ENCODE measurements around the gene SUSD3.
A peak's percentile ranks its signal among the peaks of the same experiment; 100 is the strongest.

SUSD3 gene

GRCh38 chr9:93121316-93122241, 63.1 kb downstream of the SUSD3 start:
- DNase-seq (ENCODE audit: low read depth in 2 of 2, low spot score in 1 of 2) = no peak

DNA sequence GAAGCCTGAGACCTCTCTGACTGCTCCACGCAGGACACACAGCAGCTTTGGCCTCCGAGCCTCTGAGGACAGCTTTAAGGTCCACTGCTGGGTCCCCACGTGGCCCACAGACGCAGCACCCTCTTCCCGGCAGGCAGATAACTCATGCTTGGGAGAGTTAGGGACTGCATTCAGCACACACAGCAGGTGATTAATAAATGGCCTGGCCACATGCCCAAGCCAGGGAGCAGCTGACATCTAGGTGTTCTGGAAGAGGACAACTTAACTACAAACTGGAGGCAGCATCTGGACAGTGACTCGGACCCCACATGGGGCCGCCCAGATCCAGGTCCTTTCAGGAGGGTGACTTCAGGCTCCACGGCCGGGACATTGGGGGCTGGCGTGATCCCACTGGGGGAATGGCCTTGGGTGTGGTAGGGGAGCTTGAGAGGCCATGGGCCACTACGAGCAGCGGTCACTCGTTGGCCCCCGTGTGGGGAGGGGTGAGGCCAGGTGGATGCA, 64.3 kb downstream of the SUSD3 start:
- DNase-seq (ENCODE audit: low read depth in 2 of 2, low spot score in 1 of 2) = no peak

GRCh38 chr9:93123561-93124283, 65.2 kb downstream of the SUSD3 start:
- DNase-seq (ENCODE audit: low read depth in 2 of 2, low spot score in 1 of 2) = no peak

DNA sequence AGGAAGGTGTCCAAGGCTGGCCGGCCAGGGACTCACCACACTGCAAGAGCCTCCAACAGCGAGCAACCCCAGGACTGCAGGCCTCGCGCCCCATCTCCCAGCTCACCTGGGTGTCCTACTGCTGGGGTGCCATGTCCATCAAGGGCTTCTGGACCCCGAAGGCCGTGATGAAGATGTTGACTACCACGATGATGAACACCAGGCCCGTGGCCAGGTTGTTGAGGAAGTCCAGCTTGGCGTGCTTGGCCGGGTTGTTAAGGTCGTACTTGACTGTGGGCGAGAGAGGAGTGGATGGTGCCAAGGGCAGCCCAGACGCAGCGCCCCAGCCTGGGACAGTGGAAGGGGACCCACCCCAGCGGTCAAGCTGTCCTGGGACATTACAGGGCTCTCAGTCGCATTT, 66.3 kb downstream of the SUSD3 start:
- DNase-seq (ENCODE audit: low read depth in 2 of 2, low spot score in 1 of 2) = no peak

DNA sequence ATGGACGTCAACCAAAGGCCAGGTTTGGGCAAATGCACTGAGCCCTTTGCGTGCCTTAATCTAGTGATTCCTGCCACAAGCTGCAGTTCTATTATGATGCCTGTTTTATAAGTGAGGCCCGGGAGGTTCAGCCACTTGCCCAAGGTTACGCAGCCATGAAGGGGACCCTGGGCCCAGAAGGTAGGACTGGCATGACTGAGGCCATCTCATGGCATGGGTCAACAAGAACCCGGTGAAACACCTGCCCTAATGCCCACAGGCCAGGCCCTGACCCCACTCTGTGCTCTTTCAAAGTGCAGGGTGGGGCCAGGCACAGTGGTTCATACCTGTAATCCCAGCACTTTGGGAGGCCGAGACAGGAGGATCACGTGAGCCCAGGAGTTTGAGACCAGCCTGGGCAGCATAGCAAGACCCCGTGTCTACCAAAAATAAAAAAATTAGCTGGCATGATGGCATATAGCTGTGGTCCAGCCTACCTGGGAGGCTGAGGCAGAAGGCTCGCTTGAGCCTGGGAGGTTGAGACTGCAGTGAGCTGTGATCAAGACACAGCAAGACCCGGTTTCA, 66.9 kb downstream of the SUSD3 start:
- DNase-seq (ENCODE audit: low read depth in 2 of 2, low spot score in 1 of 2) = no peak

DNA sequence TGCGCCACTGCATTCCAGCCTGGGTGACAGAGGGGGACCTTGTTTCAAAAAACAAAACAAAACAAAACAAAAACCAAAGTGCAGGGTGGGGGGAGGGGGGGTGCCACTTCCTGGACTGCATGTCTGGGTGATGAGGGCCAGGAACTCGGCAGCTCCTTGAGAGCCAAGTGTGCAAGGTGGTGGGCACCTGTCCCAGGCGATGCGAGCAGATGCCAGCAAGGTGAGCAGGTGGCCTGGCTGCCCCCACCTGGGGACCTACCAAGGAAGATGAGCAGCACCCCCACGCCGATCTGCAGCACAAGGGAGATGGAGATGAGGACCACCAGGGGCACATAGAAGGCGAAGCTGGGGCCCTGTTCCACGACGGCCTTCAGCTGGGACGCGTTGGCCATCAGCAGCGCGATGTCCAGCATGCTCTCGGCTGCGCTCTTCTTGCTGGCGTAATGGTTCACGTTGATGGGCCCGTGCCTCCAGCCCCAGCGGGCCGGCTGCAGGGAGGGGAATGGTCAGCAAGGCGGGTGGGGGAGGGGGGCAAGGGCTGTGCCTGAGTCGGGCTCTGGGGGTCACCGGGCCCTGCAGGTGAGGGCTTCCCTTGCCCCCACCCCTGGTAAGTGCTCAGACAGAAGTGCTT, 67.8 kb downstream of the SUSD3 start:
- no peak for DNase-seq (ENCODE audit: low read depth in 2 of 2, low spot score in 1 of 2)

- no peak for DNase-seq (ENCODE audit: low read depth in 2 of 2, low spot score in 1 of 2)
Measured at GRCh38 chr9:93126825-93127368, 68.4 kb downstream of the SUSD3 start.

DNA sequence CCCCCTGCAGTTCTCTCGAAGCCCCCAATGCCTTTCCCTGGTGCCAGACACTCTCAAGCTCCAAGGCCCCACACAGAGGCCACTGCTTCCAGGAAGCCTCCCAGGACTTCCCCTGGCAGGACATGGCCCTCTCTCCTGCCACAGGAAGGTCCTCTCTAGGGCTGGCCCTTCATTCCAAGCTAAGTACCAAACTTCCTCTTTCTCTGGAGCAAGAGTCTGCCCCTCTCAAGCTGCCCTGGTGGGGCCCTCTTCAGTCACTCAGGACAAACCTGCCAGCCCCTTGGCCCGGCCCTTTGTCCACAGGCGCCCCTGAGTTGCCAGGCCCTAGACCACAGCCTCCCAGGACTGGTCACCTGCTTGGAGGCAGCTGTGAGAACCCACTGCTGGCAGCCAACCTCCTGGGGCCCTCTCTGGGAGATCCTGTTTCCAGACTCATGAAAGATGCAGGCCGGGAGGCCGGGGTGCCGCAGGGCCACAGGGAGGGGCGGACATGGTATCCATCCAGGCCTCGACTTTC, 69.0 kb downstream of the SUSD3 start:
- no peak for DNase-seq (ENCODE audit: low read depth in 2 of 2, low spot score in 1 of 2)

- no peak for DNase-seq (ENCODE audit: low read depth in 2 of 2, low spot score in 1 of 2)
Measured at GRCh38 chr9:93128011-93128714, 69.7 kb downstream of the SUSD3 start.

DNA sequence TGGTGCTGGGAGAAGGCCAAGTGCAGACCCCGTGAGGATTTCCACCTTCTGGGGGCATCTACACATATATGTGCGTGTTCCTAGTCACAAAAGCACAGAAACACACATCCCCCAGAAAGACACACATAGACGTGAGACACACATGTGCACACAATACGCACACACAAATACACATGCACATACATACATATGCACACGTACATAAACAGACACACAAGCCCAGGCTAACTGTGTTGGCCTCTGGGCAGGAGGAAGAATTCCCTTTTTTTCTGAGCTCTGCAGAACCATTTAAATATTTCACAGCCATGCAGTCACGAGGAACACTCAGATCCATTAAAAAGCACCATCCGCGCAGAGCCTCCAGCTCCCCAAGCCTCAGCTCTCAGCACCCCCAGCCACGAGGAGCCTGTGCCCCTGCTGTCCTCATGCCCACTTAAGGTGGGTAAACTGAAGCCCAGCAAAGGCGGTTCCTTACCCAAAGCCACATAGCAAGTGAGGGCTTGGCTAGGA, 70.3 kb downstream of the SUSD3 start:
- no peak for DNase-seq (ENCODE audit: low read depth in 2 of 2, low spot score in 1 of 2)

DNA sequence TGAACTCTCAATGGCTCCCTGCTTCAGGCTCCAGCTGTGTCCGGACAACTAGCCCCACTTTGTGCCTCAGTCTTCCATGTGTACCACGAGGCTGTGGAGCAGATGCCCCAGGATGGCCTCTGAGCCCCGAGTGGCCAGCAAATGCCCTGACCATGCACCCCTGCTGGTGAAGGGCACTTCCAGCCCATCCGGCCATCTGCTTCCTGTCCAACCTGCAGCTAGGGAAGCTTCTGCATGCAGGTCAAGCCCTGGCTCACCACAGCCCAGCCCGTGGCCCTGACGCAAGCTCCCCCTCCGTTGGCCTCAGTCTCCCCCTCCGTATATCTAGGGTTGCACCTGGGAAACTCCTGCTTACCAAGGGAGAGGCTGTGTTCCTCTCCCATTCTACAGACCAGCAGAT, 70.8 kb downstream of the SUSD3 start:
- DNase-seq (ENCODE audit: low read depth in 2 of 2, low spot score in 1 of 2) = no peak

- DNase-seq (ENCODE audit: low read depth in 2 of 2, low spot score in 1 of 2) = no peak
Measured at GRCh38 chr9:93129691-93130500, 71.4 kb downstream of the SUSD3 start.

GRCh38 chr9:93130861-93131481, 72.5 kb downstream of the SUSD3 start:
- no peak for DNase-seq (ENCODE audit: low read depth in 2 of 2, low spot score in 1 of 2)

DNA sequence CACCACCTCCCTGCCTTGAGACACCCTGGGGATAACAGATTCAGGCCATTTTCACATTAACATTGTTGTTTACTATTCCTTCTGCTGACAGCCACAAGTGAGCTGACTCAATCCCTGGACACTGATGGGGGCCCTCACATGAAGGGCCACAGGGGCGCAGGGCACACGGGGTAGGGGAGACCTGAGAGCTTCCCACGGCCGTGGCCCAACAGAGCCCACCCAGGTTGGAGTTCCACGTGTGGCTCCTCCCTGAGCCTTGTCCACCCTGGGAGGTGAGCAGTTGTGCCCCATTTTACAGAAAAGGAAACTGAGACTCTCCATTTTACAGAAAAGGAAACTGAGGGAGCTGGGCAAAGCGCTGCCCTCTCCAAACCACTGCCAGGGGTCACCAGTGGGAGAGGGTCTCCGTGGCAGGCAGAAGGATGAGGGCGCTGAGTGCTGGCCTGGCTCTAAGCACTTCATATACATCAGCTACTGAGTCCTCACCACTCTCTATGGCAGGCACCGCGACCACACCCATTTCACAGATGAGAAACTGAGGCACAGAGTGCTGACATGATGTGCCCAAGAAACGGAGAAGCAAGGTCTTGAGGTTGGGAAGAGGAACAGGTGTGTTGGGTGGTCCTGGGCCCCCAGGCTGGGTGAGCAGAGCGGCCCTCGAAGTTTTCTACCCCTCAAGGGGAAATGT, 73.2 kb downstream of the SUSD3 start:
- DNase-seq (ENCODE audit: low read depth in 2 of 2, low spot score in 1 of 2) = no peak

- DNase-seq (ENCODE audit: low read depth in 2 of 2, low spot score in 1 of 2) = no peak
Measured at GRCh38 chr9:93132287-93132927, 73.9 kb downstream of the SUSD3 start.

- no peak for DNase-seq (ENCODE audit: low read depth in 2 of 2, low spot score in 1 of 2)
Measured at GRCh38 chr9:93132946-93133680, 74.6 kb downstream of the SUSD3 start.

GRCh38 chr9:93133681-93134014, 75.1 kb downstream of the SUSD3 start:
- peak in 1 of 2 donors; percentile 41 for DNase-seq (ENCODE audit: low read depth in 2 of 2, low spot score in 1 of 2)

Measured in stimulated activated CD8-positive, alpha-beta memory T cell treated with anti-CD3 and anti-CD28 coated beads, Interleukin-4, amount 100 ng/mL, for 4 hours (primary cell).